ENCODE results near the gene MCF2L2. TPM values are rescaled to one million over a fixed set of nuclear protein-coding genes. Genes with fewer than 3 reads are reported as not detected.
"Not testable (repeated sequence)": the region's sequence is repeated elsewhere in the genome, so short reads cannot be mapped to it uniquely, and the experiment has no call there.

The MCF2L2 gene
- total RNA-seq, 1 donor from 2014 or later, result 7.2 TPM

DNA sequence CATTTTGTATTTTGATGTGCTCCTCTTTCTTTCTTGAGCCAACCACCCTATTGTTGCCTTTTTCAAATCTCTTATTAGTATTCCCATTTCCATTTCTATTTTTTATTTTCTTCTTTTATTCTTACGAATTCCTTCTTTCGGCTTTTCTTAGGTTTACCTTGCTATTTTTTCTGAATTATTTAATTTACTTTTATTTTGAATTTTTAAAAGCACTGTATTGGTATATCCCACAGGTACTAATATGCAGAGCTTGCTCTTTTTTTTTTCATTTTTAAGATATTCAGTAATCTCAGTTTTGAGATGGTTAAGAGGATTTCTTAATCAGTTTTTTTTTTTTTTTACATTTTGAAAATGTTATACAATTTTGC, 18.4 kb upstream of the MCF2L2 start:
- DNase-seq (ENCODE audit: low spot score), result no peak

GRCh38 chr3:183444748-183445147, 16.3 kb upstream of the MCF2L2 start:
- no peak for DNase-seq (ENCODE audit: low spot score)

- no peak for DNase-seq (ENCODE audit: low spot score)
These were observed 15.3 kb upstream of the MCF2L2 start for GRCh38 chr3:183443395-183444385.

DNA sequence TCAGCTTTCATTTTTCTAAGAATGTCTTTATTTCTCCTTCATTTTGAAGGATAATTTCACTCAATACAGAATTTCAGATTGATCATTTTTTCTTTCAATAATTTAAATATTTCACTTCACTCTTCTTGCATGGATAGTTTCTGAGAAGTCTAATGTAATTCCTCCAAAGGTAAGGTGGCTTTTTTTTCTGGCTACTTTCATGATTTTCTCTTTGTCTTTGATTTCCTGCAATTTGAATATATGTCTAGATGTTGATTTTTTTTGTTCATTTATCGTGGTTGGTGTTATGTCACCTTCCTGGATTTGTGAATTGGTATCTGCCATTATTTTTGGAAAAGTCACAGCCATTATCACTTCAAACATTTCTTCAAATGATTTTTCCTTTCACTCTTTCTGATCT, 14.6 kb upstream of the MCF2L2 start:
- no peak for DNase-seq (ENCODE audit: low spot score)

DNA sequence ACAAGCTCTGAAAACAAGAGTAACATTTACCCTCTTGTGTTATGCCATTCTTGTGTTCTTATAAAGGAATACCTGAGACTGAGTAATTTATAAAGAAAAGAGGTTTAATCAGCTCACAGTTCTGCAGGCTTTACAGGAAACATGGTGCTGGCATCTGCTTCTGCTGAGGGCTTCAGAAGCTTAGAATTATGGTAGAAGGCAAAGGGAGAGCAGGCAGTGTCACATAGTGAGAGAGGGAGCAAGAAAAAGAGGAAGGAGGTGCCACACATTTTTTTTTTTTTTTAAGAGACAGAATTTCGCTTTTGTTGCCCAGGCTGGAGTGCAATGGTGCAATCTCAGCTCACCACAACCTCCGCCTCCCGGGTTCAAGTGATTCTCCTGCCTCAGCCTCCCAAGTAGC, 12.1 kb upstream of the MCF2L2 start:
- not testable (repeated sequence) for DNase-seq (ENCODE audit: low spot score)

DNA sequence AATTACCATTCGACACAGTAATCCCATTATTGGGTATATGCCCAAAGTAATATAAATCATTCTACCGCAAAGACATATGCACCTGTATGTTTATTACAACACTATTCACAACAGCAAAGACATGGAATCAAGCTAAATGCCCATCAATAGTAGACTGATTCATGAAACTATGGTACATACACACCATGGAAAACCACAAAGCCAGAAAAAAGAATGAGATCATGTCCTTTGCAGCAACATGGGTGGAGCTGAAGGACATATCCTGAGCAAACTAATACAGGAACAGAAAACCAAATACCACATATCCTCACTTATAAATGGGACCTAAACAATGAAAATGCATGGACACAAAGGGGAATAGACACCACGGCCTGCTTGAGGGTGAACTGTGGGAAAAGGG, 11.1 kb upstream of the MCF2L2 start:
- DNase-seq (ENCODE audit: low spot score), result no peak

GRCh38 chr3:183438735-183439134, 10.3 kb upstream of the MCF2L2 start:
- DNase-seq (ENCODE audit: low spot score), result no peak

DNA sequence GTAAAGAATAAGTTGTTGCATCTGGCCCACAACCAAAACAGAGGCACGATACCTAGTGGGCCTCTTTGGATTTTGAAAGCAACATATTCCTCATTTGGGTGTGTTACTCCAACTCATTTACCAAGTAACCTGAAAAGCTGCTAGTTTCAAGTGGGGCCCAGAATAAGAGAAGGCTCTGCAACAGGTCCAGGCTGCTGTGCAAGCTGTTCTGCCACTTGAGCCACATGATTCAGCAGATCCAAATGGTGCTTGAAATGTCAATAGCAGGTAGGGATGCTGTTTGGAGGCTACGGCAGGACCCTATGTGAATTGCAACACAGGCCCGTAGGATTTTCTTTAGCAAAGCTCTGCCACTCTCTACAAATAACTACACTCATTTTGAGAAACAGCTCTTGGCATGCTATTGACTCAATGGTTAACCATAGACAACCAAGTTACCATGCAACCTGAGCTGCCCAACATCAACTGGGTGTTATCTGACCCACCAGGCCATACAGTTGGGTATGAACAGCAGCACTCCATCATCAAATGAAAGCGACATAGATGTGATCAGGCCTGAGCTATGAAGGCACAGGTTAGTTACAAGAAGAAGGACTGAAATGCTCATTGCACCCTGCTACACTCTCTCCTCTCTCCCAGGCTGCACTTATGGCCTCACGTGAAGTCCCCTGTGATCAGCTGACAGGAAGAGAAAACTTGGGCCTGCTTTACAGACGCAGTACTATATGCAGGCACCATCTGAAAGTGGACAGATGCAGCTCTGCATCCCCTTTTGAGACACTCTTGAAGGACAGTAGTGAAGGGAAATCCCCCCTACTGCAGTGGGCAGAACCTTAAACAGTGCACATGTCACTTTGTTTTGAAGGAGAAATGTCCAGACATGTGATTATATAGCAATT, 9.5 kb upstream of the MCF2L2 start:
- no peak for DNase-seq (ENCODE audit: low spot score)

- no peak for DNase-seq (ENCODE audit: low spot score)
These were observed 8.6 kb upstream of the MCF2L2 start for GRCh38 chr3:183437061-183437460.

GRCh38 chr3:183435661-183436060, 7.2 kb upstream of the MCF2L2 start:
- DNase-seq (ENCODE audit: low spot score), result no peak

DNA sequence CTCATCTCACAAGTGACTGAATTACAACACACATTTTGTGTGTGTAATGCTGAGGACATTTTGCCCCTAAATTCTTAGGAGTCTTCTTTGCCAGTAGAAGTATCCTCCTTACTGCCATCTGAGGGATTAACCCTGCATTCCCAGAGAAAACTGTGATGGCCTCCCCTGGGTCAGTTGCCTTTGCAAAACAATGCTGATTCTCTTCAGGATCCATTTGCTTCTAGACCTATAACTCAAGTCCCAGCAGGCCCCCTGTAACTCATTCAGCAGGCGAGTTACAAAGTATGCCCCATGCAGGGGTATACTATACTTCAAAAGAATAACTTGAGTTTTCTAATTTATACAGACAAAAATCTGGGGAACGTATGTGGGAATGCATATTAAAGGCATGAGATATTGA, 6.6 kb upstream of the MCF2L2 start:
- no peak for DNase-seq (ENCODE audit: low spot score)

DNA sequence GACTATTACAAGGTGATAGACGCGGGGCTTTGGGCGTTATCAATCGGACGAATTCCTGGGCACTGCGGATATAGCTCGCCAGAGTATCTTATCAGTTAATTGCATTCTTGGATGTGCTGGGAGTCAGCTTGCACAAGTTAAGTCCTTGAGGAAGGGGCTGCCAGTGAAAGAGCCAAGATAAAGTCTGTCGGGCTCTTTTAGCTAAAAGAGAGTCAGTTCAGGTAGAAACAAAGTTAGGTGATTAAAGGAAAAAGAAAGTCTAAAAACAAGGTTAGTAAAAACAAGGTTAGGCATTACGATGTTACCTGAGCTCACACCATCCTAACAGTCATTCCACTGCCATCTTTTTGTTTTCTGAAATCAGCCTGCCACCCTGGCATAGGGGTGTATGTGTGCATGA, 6.1 kb upstream of the MCF2L2 start:
- no peak for DNase-seq (ENCODE audit: low spot score)

DNA sequence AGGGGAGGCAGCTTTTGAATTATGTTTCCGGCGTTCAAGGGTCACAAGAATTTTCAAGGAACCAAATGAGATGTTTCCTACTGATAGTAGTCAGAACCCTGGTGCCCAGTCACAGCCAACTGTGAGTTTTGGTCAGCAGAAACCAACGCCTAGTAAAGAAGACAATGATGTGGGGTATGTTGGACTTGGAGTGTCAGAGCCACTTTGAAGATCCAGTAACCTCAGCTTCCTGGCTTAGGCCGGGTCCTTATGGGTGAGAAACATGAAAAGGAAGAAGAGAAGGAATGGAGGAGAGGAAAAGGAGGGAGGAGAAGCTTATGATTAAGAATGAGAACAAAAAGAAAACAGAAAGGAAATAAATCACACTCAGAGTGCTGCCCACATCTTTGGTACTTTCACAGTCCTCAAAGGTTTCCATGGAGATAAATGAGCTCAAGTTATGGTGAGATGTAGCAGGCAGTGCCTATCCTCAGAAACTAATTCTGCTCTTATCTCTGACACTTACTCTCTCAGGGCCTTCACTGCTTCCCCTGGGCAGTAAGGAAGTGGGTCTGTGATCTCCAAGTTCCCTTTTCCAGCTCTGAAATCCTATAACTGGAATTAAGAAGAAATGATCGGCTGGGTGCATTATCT, 2.0 kb upstream of the MCF2L2 start:
- DNase-seq (ENCODE audit: low spot score), result no peak

- DNase-seq (ENCODE audit: low spot score), result peak; percentile 38
These were observed 458 bp downstream of the MCF2L2 start for GRCh38 chr3:183427876-183428446.

GRCh38 chr3:183427196-183427875, 1.1 kb downstream of the MCF2L2 start:
- DNase-seq (ENCODE audit: low spot score), result no peak

- DNase-seq (ENCODE audit: low spot score), result not testable (repeated sequence)
These were observed 9.6 kb downstream of the MCF2L2 start for GRCh38 chr3:183418807-183419206.

- no peak for DNase-seq (ENCODE audit: low spot score)
These were observed 17.1 kb downstream of the MCF2L2 start for GRCh38 chr3:183411216-183411922.

GRCh38 chr3:183410759-183411158, 17.7 kb downstream of the MCF2L2 start:
- DNase-seq (ENCODE audit: low spot score), result no peak

DNA sequence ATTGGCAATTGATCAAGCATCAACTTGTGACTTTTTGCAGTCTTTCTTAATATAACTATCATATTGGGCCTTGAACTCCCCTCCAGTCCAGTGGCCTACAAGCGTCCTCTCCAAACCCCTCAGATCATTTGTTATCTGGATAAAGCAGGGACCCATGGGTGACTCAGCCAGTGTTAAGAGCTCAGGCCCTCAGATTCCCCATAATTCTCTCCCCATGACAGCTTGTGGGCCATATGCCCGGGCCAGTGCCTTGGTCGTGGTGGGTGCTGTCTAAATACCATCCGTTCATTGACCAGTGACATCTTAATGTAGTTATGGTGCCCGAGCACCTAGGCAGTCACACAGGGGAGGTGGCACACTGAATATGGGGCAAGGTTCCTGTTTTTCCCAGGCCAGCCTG, 18.1 kb downstream of the MCF2L2 start:
- no peak for DNase-seq (ENCODE audit: low spot score)

DNA sequence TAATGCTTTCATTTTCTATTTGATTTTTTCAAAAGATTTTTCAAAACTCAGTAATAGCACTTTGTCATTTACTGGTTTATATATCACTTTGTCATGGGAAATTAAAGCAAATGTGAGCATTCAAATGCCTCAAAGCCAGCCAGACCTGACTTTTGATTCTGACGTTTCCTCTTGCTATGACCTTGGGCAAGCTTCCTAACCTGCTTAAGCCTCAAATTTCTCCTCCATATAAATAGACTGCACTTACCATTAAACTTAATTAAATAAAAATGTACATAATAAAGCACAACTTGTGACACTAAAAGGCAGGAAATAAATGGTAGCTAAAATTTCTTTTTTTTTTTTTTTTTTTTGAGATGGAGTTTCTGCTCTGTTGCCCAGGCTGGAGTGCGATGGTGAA, 19.2 kb downstream of the MCF2L2 start:
- DNase-seq (ENCODE audit: low spot score), result no peak

Measured in umbilical cord (tissue), 2 donors.